ENCODE measurements around the gene PNLIPRP3.

Gene PNLIPRP3

GRCh38 chr10:116431598-116431997, 4.0 kb downstream of the PNLIPRP3 start:
- TF ChIP-seq CTCF (IDR thresholded peaks at IDR 0.05): no peak

- no peak for TF ChIP-seq CTCF (IDR thresholded peaks at IDR 0.05)
Observed at GRCh38 chr10:116437076-116437692, 9.5 kb downstream of the PNLIPRP3 start.

GRCh38 chr10:116440330-116441030, 12.8 kb downstream of the PNLIPRP3 start:
- no peak for TF ChIP-seq CTCF (IDR thresholded peaks at IDR 0.05)

- peak; percentile 95 for TF ChIP-seq CTCF (IDR thresholded peaks at IDR 0.05)
Observed at GRCh38 chr10:116444527-116445142, 17.0 kb downstream of the PNLIPRP3 start.

- no peak for TF ChIP-seq CTCF (IDR thresholded peaks at IDR 0.05)
Observed at GRCh38 chr10:116450861-116451260, 23.2 kb downstream of the PNLIPRP3 start.

GRCh38 chr10:116451711-116452337, 24.2 kb downstream of the PNLIPRP3 start:
- TF ChIP-seq CTCF (IDR thresholded peaks at IDR 0.05): no peak

GRCh38 chr10:116452338-116452720, 24.7 kb downstream of the PNLIPRP3 start:
- no peak for TF ChIP-seq CTCF (IDR thresholded peaks at IDR 0.05)

All from LNCAP (cell line).